HG02943 (cell line): ENCODE measurements around the gene ZNF536.
"Not testable (repeated sequence)": the region's sequence is repeated elsewhere in the genome, so short reads cannot be mapped to it uniquely, and the experiment has no call there.

Experiments used
- ATAC-seq: cut with Tn5 transposase; IDR thresholded peaks from one replicate; pipeline ENCODE4 v1.9.1; 2021; ENCODE audit warnings: mild to moderate bottlenecking, low read depth, moderate library complexity; ENCODE audit not compliant: unreplicated experiment

Gene ZNF536

DNA sequence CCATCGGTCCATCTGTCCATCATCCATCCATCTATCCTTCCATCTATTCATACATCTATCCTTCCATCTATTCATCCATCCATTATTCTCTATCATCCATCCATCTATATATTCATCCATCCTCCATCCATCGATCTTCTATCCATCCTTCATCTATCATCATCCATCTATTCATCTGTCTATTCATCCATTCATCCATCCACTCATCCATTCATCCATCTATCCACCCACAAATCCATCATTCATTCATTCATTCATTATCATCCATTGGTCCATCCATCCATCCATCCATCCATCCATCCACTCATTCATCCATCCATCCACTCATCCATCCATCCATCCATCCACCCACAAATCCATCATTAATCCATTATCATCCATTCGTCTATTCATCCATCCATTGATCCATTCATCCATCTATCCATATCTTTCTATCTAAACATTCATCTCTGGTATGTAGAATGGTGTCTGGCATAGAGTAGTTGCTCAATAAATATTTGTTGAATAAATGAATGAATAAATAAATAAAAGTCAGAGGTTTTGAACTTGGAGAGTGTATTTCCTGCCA, 36.6 kb downstream of the ZNF536 start:
- ATAC-seq: no peak

DNA sequence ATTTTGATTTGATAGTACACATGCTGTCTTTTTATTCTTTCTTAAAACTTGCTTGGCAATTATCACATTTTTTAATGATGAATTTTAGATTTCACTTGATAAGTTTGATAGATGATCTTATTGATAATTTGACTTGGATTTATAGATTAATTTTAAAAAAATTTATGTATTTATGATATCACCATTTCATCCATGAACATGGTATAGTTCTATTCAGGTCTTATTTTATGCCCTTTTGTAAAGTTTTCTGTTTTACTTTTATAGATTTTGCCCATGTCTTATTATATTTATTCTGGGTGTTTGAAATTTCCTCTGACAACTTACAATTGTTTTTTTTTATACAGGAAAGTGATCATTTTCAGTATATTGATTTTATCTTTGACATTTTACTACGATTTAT, 39.5 kb downstream of the ZNF536 start:
- ATAC-seq: no peak

DNA sequence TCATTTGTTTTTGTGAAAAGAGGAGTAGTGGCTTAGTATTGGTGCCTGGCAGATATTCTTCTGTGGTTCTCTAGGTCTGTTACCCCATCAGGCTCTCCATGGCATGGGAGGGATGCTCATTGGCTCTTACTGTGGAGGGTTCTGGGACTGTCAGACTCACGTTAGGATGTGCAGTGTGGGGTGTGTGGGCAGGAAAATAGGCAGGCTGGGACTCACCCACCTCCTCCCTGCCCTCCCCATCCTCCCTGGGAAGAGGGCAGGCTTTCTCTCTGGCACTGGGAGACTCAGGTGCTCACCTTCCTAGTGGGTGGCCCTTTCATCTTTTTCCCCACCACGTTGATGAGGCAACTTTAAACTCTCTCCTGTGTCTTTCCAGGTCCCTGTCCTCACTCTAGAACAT, 44.2 kb downstream of the ZNF536 start:
- no peak for ATAC-seq

DNA sequence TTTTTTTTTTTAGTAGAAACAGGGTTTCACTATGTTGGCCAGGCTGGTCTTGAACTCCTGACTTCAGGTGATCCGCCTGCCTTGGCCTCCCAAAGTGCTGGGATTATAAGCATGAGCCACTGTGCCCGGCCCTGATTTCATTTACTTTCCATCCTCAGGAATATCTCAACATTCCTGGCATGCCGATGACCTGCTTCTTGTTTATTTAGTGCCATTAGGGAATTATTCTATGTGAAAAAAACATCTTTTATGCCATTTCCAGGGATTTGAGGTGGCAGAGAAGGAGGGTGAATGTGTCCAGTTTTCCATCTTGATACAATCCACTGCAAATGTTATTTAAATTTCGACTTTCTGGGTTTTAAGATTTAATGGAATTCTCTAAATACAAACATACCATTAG, 45.0 kb downstream of the ZNF536 start:
- ATAC-seq: not testable (repeated sequence)

DNA sequence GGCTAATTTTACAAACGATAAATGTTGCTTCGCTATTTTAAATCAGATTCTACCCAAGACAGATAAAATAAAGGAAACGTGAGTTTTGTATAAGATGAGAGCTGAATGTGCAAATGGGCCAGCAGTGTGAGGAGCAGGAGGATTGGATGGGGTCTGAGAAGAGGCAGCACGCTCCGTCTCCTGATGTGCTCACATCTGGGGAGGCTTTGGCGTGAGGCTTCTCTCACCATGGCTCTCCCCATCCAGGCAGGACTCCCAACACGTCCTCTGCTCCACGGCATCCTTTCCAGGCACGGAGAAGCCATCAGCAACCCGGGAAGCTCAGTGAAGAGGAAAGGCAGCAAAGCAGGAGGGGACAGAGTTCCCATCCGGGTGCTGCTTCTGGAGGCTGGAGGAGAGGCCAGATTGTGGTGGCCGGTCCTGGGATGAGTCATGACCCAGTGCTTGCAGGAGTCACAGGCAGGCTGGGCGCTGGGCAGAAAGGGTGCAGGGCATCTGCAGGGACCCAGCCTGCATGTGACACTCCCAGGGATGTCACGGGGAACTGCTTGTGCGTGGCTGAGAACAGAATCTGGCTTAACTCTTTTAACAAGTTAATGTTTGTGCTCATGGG, 47.5 kb downstream of the ZNF536 start:
- no peak for ATAC-seq

DNA sequence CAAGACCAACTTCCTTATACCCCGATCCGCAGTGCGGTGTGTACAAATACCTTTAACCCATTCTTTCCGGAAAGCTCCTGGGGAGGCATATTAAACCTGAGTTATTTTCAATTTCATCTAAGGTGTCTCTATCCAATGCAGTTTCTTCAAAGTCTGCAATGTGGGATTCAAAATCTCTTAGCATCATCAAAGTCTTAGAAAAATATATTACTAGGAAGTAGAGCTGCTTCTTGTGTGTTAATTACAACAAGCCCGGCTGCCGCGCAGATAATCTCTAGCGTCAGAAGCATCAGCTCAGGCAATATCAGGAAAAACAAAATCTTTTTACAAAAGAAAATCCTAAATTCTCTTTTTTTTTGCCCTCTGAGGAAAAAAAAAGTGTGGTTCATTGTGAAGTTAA, 48.1 kb downstream of the ZNF536 start:
- no peak for ATAC-seq

DNA sequence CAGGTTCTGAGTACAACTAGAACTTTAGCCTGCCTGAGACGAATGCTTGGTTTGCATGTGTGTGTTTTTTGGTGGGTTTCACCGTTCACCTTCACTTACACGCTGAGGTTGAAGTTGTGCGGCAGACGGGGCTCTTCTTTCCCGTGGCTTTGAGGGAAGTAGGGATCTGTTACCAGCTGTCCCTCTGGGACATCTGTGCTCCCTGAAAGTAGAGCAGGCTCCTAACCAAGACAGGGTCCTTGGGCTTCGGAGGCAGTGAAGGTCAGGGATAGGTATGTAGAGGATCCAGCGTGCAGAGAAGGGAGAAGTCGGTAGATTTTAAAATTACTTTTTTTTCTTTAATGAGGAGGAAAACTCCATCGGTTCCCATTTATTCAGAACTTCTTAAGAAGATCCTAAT, 48.7 kb downstream of the ZNF536 start:
- ATAC-seq: no peak

DNA sequence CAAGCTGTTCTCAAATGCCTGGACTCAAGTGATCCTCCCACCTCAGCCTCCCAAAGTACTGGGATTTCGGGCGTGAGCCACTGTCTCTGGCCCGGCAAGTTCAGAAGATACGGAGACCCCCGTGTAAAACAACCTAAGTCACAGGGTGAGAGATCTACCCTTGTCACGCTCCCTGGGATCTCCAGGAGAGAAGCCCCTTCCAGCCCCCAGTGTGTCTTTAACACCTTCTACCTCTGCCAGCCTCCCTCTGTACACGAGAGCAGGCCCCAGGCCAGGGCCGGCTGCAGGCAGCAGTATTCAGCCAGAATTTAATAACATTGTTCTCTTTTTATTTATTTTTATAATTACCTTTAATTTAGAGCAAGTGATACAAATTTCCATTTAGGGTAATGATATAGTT, 49.4 kb downstream of the ZNF536 start:
- no peak for ATAC-seq

DNA sequence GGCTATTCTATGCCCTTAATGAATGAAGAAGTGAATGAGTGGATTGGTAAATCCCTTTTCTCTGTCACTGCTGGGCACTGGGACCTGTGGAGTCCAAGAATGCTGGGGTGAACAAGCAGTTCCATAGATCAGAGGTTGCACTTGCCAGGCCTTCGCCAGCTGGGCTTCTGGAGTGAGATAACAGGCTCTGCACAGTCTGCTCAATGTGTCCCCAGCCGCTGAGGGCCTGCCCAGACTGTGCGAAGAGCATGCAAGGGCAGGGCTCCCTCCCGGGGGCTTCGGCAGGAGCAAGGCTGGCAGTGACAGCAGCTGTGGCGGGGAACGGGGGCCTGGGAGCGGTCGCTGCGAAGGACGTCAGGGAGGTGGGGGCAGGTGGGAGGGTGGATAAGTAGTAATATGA, 51.3 kb downstream of the ZNF536 start:
- ATAC-seq: no peak

DNA sequence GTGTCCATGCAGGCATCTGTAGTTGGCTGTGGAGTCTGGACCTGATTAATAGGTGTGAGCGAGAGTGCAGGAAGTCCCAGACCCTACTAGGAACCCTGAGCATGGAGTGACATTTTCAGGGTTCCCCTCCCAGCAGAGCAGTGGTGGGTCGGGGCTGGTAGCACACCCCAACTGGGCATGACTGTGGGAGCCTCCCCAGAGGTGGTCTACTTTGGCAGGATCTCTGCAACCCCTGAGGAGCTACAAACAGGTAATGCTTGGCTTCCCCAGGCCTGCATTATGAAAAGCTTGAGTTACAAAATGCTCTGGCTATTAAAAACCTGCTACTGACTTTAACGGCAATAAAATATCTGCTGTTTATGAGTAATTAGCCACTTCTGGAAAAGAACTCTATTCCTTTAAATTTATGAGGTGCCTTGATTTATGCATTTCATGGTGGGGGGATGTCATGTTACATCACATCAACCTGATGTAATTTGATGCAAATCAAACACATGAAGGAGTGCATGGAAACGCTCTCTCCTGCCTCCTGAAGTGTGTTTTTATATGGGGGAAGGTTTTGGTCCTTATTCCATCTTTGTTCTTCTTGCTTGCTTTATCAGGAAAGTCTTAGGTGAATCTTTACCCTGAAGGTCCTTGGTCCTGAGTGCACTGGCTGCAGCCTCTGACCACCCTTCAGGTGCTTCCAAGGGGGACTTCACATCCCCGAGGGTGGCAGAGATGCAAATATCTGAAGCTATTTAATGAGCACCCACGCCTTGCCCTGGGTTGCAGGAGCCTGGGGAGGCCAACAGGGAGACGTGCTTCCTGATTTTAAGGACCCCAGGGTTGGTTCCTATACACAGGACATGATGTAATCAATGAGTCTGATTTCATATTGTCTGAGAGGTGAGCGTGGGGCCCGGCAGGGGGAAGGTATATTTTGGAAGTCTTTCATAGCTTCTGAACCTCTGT, 54.0 kb downstream of the ZNF536 start:
- no peak for ATAC-seq

DNA sequence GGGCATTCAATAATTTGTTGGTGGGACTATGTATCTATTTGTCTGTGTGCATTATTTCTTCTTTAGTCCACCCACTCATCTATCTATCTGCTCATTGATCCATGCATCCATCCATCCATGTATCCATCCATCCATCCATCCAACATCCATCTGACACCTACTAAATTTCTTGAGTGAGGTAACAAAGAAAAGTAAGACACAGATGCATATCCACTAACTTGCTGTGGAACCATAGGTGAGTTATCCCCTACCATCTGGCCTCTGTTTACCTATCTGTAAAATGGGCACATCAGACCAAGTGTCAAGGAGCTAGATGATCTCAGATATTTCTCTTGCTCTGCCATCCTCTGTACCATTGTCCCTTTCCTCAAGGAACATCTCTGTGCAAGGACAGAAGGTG, 54.7 kb downstream of the ZNF536 start:
- ATAC-seq: no peak

DNA sequence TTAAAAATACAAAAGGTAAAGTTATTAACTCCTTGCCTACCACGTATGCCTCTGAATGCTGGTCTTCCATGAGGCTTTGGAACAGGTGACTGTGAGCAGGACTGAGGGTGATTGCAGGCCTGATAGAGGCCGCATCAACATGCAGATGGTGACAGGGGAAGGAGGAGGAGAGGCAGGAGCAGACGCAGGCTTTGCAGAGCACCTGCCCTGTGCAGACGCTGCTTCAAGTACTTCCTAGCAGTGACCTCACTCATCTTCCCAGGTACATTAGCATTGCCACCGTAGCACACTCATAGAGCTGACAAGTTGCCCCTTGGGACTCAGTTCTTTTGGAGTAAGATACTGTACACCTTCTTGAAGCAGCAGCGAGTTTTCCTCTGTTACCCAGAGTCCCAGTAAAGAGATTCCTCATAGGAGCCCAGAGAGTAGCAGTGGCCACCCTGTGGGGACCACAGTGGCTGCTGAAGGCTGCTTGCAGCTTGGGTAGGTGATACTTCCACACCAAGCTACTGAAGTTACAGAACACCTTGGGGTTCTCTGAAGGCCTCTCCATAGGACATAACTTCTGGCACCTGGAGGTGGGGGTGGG, 56.0 kb downstream of the ZNF536 start:
- no peak for ATAC-seq

DNA sequence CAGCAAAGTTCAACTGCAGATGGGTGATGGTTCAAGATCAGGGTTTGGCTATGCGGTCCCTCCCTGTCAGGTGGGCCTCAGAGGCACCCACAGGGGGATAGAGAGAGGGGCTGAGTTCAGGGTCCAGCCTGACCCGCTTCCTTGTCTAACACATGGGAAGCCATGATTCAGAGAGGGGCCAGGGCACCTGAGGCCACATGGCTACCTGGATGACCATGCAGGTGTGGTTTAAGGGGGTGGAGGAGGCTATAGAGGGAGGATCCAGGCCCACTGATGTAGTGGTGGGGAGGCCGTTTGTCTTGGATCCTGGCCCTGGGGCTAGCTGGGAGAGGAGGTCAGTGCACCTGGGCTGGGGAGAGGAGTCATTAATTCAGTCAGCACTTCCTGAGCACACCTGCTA, 56.7 kb downstream of the ZNF536 start:
- no peak for ATAC-seq

DNA sequence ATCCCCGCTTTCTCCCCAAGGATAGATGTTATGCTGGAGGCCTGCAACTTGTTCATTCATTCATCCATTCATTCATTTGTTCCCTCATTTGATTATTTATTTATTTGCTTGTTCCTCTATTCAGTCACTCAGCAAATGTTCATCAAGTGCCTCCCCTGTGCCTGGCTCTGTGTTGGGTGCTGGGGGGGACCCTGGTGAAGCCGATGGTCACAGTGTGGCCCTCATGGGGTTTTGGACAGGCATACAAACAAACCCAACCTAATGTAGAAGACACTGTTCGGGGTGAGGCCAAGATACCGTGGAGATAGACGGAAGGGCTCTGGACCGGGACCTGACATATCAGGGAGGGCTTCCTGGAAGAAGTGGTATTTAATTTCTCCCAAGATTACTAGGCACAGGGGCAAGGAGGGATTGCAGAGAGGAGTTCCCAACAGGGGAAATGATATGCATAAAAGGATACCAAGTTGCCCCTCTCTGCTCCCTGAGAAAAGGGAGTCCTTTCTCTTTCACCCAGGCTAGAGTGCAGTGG, 58.1 kb downstream of the ZNF536 start:
- no peak for ATAC-seq

DNA sequence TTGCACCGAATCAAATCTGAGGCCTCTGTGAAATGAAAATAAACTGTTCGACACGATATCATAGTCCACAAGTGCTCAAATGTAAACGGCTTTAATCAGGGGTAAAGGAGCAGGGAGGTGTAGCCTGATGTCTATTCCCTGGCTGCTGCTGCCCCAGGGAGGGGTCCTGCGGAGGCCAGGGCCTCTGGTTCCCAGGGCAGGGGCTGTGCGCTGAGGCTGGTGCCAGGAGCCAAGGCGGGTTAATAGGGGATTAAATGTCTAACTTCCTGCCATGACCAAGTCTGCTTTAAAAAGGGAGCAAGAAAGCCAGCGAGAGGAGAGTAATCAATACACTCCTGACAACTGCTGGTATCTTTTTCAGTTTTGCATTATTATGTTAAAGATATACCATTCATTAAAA, 59.4 kb downstream of the ZNF536 start:
- no peak for ATAC-seq

DNA sequence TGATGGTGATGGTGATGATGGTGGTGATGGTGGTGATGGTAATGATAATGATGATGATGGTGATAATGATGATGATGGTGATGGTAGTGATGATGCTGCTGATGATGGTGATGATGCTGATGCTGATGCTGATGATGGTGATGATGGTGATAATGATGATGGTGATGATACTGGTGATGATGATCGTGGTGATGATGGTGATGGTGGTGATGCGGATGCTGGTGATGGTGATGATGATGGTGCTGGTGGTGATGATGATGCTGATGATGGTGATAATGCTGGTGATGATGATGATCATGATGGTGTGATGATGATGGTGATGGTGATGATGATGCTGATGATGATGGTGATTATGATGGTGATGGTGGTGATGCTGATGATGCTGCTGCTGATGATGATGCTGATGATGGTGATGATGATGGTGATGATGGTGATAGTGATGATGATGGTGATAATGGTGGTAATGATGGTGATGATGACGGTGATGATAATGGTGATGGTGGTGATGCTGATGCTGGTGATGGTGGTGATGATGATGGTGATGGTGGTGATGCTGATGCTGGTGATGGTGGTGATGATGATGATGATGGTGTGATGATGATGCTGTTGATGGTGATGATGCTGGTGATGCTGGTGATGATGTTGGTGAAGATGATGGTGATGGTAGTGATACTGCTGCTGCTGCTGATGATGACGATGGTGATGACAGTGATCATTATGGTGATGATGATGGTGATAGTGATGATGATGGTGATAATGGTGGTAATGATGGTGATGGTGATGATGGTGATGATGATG, 62.8 kb downstream of the ZNF536 start:
- no peak for ATAC-seq

DNA sequence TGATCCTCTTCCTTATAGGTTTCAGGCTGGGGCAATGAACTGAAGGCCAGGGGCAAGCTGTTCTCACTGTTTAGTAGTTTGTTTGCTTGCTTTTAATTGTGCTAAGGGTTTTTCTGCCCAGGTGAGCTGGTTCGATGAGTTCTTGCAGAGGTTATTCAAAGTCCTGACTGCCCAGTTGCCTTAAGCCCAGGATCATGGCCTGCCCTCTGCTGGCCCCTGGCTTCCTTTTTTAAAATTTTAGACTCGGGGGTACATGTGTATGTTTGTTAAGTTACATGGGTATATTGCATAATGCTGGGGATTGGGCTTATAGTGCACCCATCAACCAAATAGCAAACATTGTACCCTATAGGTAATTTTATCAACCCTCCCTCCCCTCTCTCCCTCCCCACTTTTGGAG, 65.7 kb downstream of the ZNF536 start:
- ATAC-seq: no peak

DNA sequence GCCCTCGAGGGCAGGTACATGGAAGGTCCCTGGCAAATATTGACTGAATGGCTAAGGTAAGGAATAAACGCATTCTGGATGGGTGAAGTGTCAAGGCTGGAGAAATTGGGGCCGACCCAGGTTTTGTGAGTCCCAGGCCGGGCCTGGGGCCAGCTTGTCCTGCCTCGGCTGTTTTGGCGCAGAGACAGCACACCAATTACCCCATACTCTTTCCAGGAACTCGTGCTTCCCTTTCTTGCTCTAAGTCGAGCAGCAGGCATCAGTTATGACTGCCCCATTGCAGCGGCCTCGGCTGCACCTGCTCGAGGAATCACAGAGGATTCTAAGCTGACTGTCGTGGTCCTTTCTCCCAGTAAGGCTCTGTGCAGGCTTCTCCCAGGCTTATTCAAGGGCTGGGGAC, 67.1 kb downstream of the ZNF536 start:
- no peak for ATAC-seq

DNA sequence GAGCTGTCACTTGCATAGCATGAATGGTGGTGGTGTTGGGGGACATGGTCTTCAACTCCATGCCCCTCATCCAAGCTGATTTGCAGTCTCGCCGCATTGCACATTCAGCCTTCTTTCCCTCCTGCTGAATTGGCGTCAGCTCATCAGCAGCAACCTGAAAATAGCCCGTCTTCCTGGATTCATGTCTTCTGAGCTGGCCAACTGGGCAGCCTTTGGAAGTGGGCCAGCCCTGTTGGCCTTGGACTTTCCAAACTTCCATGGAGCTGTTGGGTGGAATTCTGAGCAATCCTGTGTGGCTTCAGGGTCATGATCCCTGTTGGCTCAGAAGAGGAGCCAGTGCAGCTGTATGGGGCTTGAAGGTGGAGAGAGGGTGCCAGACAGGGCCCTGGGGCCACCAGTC, 68.8 kb downstream of the ZNF536 start:
- ATAC-seq: no peak

DNA sequence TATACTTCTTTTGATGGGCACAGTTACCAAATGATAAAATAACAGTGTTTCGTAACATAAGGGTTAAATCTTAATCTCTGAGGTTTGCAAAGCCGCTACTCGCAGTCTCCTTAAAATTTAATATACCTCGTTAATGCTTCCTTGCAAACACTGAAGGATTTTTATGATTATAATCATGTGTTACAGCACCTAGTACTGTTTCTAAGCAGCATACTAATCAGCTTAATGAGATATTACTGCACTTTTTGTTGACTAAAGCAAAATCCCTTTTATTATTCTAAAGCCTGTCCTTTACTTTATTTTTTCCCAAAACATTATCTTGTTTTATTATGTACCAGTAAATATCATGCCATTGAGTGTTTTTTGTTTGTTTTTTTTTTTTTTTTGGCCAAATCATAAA, 70.5 kb downstream of the ZNF536 start:
- ATAC-seq: no peak
